Measurements from ENCODE around the gene SORCS2. TPM values are rescaled to one million over a fixed set of nuclear protein-coding genes. Genes with fewer than 3 reads are reported as not detected.

Gene SORCS2
- total and polyA plus RNA-seq, 2 donors (not counting 1 experiment from before 2014, with no cell fraction given), result not detected

GRCh38 chr4:7765666-7766065 lies 573.3 kb downstream of the SORCS2 start:
- Histone ChIP-seq H3K27me3 (replicated peaks in 1 of 4; ENCODE audit: control extremely low read depth in 1 of 4, control insufficient read depth in 3 of 4, insufficient read depth in 4 of 4, low read length in 3 of 4) (no peaks in the 10 kb centered on the region), H4K20me1 (ENCODE audit: control insufficient read depth, insufficient read depth, low read length, poor library complexity, severe bottlenecking) (no peaks in the 10 kb centered on the region), H2AFZ (ENCODE audit: insufficient read depth, low read depth, low read length, poor library complexity, severe bottlenecking) (no peak overlapping the region), H3K79me2 (ENCODE audit: control insufficient read depth, insufficient read depth, low read length) (no peaks in the 10 kb centered on the region), H3K4me1 (ENCODE audit: control insufficient read depth in 2 of 2, insufficient read depth in 2 of 2, low read length in 2 of 2) (no peaks in the 10 kb centered on the region), H3K9ac (ENCODE audit: low read length) (no peak overlapping the region), H3K9me3 (ENCODE audit: control extremely low read depth in 1 of 3, control insufficient read depth in 2 of 3, insufficient read depth in 1 of 3, low read length in 2 of 3) (peaks cover 0 to 2% (median 0%) of the 10 kb centered on the region in 3 donors), H3K4me2 (replicated peaks; ENCODE audit: low read depth, low read length, poor library complexity, severe bottlenecking) (no peak overlapping the region), H3K27ac (ENCODE audit: low read length in 2 of 2) (no peak overlapping the region), H3K36me3 (replicated peaks in 1 of 2; ENCODE audit: control extremely low read depth in 1 of 2, control insufficient read depth in 1 of 2, extremely low read depth in 1 of 2, insufficient read depth in 2 of 2, low read length in 1 of 2) (no peaks in the 10 kb centered on the region), H3K4me3 (ENCODE audit: control extremely low read depth in 1 of 5, extremely low read depth in 1 of 5, insufficient read depth in 1 of 5, low read depth in 2 of 5, low read length in 4 of 5) (no peak overlapping the region)
- H3K9me3 Mint-ChIP-seq (ENCODE audit: insufficient read depth), result no peaks in the 10 kb centered on the region
- H3K27me3 Mint-ChIP-seq, result peaks cover 3% of the 10 kb centered on the region
- H3K27ac Mint-ChIP-seq, result no peak overlapping the region
- TF ChIP-seq EZH2 (IDR thresholded peaks at IDR 0.05; ENCODE audit: borderline replicate concordance, insufficient read depth, low read depth, low read length, poor library complexity, severe bottlenecking) (no peak), CTCF (IDR thresholded peaks at IDR 0.05) (no peak)
- ChIA-PET POLR2A (no interaction called here), CTCF (no interaction called here)
- ATAC-seq (ENCODE audit: low read depth) (no peak), DNase-seq (no peak)
- no peak overlapping the region for H3K4me3 Mint-ChIP-seq
- intact Hi-C loops (cut with micrococcal nuclease), result no loop called here
- H3K4me1 Mint-ChIP-seq, result no peaks in the 10 kb centered on the region
- WGBS (ENCODE audit: insufficient coverage), result 94% methylated on average over 12 of the region's 12 CpGs

GRCh38 chr4:7766086-7766485 lies 573.7 kb downstream of the SORCS2 start:
- H4K20me1 ChIP-seq (ENCODE audit: control insufficient read depth, insufficient read depth, low read length, poor library complexity, severe bottlenecking), result no peaks in the 10 kb centered on the region
- no peak overlapping the region for H3K4me3 Mint-ChIP-seq
- H3K4me2 ChIP-seq (replicated peaks; ENCODE audit: low read depth, low read length, poor library complexity, severe bottlenecking), result no peak overlapping the region
- peaks cover 3% of the 10 kb centered on the region for H3K27me3 Mint-ChIP-seq
- POLR2A ChIA-PET, result no interaction called here
- TF ChIP-seq EZH2 (IDR thresholded peaks at IDR 0.05; ENCODE audit: borderline replicate concordance, insufficient read depth, low read depth, low read length, poor library complexity, severe bottlenecking), result no peak
- no peak for TF ChIP-seq CTCF (IDR thresholded peaks at IDR 0.05)
- ATAC-seq (ENCODE audit: low read depth) (no peak), DNase-seq (no peak)
- no peak overlapping the region for H3K27ac Mint-ChIP-seq
- no peaks in the 10 kb centered on the region for H3K27me3 ChIP-seq (replicated peaks in 1 of 4; ENCODE audit: control extremely low read depth in 1 of 4, control insufficient read depth in 3 of 4, insufficient read depth in 4 of 4, low read length in 3 of 4)
- CTCF ChIA-PET, result no interaction called here
- no peaks in the 10 kb centered on the region for H3K79me2 ChIP-seq (ENCODE audit: control insufficient read depth, insufficient read depth, low read length)
- H3K36me3 ChIP-seq (replicated peaks in 1 of 2; ENCODE audit: control extremely low read depth in 1 of 2, control insufficient read depth in 1 of 2, extremely low read depth in 1 of 2, insufficient read depth in 2 of 2, low read length in 1 of 2), result no peaks in the 10 kb centered on the region
- no peak overlapping the region for H3K4me3 ChIP-seq (ENCODE audit: control extremely low read depth in 1 of 5, extremely low read depth in 1 of 5, insufficient read depth in 1 of 5, low read depth in 2 of 5, low read length in 4 of 5)
- no peak overlapping the region for H2AFZ ChIP-seq (ENCODE audit: insufficient read depth, low read depth, low read length, poor library complexity, severe bottlenecking)
- no peak overlapping the region for H3K27ac ChIP-seq (ENCODE audit: low read length in 2 of 2)
- no peaks in the 10 kb centered on the region for H3K4me1 Mint-ChIP-seq
- intact Hi-C loops (cut with micrococcal nuclease), result no loop called here
- no peaks in the 10 kb centered on the region for H3K4me1 ChIP-seq (ENCODE audit: control insufficient read depth in 2 of 2, insufficient read depth in 2 of 2, low read length in 2 of 2)
- H3K9ac ChIP-seq (ENCODE audit: low read length), result no peak overlapping the region
- H3K9me3 ChIP-seq (ENCODE audit: control extremely low read depth in 1 of 3, control insufficient read depth in 2 of 3, insufficient read depth in 1 of 3, low read length in 2 of 3), result peaks cover 0 to 2% (median 0%) of the 10 kb centered on the region in 3 donors
- no peaks in the 10 kb centered on the region for H3K9me3 Mint-ChIP-seq (ENCODE audit: insufficient read depth)
- 96% methylated on average over 11 of the region's 11 CpGs for WGBS (ENCODE audit: insufficient coverage)
